HFFc6 (cell line): Measurements from ENCODE around the gene RARRES2. TPM values are rescaled to one million over a fixed set of nuclear protein-coding genes. Genes with fewer than 3 reads are reported as not detected.

ENCODE experiments used
- DNase-seq: peaks from one replicate; pipeline ENCODE4 v3.0.0-alpha.2; 2018
- H3K27ac Mint-ChIP-seq: 2 replicates; pipeline ENCODE4 v1.8.0; 2020; ENCODE audit warnings: mild to moderate bottlenecking, mixed read lengths
- H3K27me3 Mint-ChIP-seq: 2 replicates; pipeline ENCODE4 v1.8.0; 2021; ENCODE audit warnings: mild to moderate bottlenecking, moderate library complexity, mixed read lengths; ENCODE audit not compliant: insufficient read depth
- H3K36me3 Mint-ChIP-seq: 2 replicates; pipeline ENCODE4 v1.8.0; 2021; ENCODE audit warnings: low read depth, mixed read lengths
- H3K4me1 Mint-ChIP-seq: 2 replicates; pipeline ENCODE4 v1.8.0; 2020; ENCODE audit warnings: low read depth, mixed read lengths
- H3K4me3 Mint-ChIP-seq: 2 replicates; pipeline ENCODE4 v1.8.0; 2020; ENCODE audit warnings: mild to moderate bottlenecking, moderate library complexity, mixed read lengths
- H3K9me3 Mint-ChIP-seq: 2 replicates; pipeline ENCODE4 v1.8.0; 2020; ENCODE audit warnings: mild to moderate bottlenecking, mixed read lengths
- total RNA-seq, 6 experiments: library from RNA; stranded (reverse); fragmentation: NEBNext Ultra II Directional; extraction: Animal tissue kit (Norgen Biotek cat#: 25700); gene quantifications; 2 replicates in 1 of 6; 3 replicates in 5 of 6; pipeline ENCODE4 v1.2.3, GENCODE V29; 2021
- TF ChIP-seq, protein P1 (sequence below): fragments of 200-600 bp; sonication (generic); IDR thresholded peaks from 2 replicates; pipeline ENCODE4 v1.5.0; 2021; ENCODE audit warnings: antibody characterized with exemption, mild to moderate bottlenecking

RARRES2 gene
- total RNA-seq, 6 experiments from 2014 or later = 0.28 to 0.39 TPM; not detected in 4

DNA sequence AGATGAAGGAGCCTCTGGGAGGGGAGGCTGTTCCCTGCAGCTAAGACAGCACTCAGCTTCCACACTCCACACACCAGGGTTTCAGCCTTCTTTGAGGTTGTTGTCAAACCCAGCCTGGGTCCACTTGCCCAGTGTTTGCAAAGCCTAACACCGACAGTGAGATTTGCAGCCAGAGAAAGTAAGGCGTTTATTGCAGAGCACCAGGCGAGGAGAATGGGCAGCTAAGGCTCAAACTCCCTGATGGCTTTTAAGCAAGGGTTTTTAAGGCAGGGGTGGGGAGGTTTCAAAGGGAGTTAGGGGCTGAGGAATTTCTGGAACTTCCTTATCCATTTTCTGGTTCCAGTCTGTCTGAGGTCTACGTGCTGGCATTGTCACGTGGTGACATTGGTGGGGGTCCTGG lies 33.0 kb upstream of the RARRES2 start:
- H3K27me3 Mint-ChIP-seq = peaks cover 6% of the 10 kb centered on the region
- DNase-seq = no peak
- H3K4me1 Mint-ChIP-seq = peaks cover 36% of the 10 kb centered on the region
- TF ChIP-seq, protein P1, sequence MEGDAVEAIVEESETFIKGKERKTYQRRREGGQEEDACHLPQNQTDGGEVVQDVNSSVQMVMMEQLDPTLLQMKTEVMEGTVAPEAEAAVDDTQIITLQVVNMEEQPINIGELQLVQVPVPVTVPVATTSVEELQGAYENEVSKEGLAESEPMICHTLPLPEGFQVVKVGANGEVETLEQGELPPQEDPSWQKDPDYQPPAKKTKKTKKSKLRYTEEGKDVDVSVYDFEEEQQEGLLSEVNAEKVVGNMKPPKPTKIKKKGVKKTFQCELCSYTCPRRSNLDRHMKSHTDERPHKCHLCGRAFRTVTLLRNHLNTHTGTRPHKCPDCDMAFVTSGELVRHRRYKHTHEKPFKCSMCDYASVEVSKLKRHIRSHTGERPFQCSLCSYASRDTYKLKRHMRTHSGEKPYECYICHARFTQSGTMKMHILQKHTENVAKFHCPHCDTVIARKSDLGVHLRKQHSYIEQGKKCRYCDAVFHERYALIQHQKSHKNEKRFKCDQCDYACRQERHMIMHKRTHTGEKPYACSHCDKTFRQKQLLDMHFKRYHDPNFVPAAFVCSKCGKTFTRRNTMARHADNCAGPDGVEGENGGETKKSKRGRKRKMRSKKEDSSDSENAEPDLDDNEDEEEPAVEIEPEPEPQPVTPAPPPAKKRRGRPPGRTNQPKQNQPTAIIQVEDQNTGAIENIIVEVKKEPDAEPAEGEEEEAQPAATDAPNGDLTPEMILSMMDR = no peak
- no peak overlapping the region for H3K4me3 Mint-ChIP-seq
- peaks cover 5% of the 10 kb centered on the region for H3K36me3 Mint-ChIP-seq
- no peaks in the 10 kb centered on the region for H3K9me3 Mint-ChIP-seq
- H3K27ac Mint-ChIP-seq = no peak overlapping the region

DNA sequence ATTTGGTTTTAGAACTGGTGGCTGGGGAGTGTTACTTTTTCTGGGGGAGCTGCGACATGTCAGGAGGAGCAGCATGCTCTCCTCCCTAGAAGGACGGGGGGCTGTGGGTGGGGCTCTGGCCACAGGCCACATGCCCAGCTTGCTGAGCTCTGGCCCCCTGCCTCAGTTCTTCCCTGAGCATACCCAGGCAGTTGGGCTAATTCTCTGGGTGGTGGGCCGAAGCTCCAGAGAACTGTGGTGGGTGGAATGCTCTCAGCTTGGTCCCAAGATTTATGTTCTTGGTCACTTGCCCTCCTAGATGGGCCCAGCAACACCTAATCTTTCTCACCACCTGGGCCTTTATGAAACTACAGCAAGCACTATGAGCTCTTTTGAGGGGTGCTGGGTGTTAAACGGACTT lies 32.6 kb upstream of the RARRES2 start:
- no peaks in the 10 kb centered on the region for H3K9me3 Mint-ChIP-seq
- H3K4me1 Mint-ChIP-seq = peaks cover 36% of the 10 kb centered on the region
- peaks cover 5% of the 10 kb centered on the region for H3K36me3 Mint-ChIP-seq
- no peak overlapping the region for H3K4me3 Mint-ChIP-seq
- no peak overlapping the region for H3K27ac Mint-ChIP-seq
- TF ChIP-seq, protein P1 = no peak
- H3K27me3 Mint-ChIP-seq = peaks cover 7% of the 10 kb centered on the region
- DNase-seq = no peak

DNA sequence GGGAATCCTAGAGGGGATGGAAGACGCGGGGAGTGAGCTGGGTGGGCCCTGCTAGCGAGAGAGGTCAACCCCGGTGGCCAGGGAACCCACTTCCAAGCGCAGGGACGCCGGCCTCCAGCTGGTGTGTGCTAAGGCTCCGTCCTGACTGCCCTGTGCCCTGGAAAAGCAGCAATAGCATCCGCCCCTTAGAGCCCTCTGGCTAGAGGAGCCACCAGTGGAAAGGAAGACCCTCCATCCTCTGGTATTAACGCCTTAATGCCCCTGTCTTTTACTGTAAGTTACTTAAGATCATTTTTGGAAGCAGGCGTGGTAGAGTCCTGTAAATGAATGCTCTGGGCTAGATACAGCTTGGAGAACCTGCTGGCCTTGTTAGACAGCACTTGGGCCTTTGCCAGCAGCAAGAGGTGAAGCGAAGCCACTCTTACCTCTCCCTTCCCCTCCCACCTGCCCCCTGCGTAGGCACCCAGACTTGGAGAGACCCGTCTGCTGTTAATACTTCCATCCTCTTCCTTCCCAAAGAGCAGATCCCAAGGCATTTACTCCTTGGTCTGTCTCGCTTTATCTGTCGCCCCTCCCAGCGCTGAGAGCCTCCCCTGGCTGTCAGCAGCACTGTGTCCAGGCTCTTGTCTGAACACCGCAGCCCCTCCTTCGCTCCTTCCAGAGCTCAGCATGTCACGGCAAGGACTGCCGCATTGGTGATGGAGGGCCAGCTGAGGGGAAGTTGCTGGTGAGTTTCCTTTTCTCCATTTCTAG lies 31.8 kb upstream of the RARRES2 start:
- H3K27me3 Mint-ChIP-seq = peaks cover 9% of the 10 kb centered on the region
- TF ChIP-seq, protein P1 = no peak
- H3K9me3 Mint-ChIP-seq = no peaks in the 10 kb centered on the region
- H3K4me3 Mint-ChIP-seq = no peak overlapping the region
- no peak overlapping the region for H3K27ac Mint-ChIP-seq
- H3K36me3 Mint-ChIP-seq = peaks cover 5% of the 10 kb centered on the region
- DNase-seq = no peak
- H3K4me1 Mint-ChIP-seq = peaks cover 33% of the 10 kb centered on the region

DNA sequence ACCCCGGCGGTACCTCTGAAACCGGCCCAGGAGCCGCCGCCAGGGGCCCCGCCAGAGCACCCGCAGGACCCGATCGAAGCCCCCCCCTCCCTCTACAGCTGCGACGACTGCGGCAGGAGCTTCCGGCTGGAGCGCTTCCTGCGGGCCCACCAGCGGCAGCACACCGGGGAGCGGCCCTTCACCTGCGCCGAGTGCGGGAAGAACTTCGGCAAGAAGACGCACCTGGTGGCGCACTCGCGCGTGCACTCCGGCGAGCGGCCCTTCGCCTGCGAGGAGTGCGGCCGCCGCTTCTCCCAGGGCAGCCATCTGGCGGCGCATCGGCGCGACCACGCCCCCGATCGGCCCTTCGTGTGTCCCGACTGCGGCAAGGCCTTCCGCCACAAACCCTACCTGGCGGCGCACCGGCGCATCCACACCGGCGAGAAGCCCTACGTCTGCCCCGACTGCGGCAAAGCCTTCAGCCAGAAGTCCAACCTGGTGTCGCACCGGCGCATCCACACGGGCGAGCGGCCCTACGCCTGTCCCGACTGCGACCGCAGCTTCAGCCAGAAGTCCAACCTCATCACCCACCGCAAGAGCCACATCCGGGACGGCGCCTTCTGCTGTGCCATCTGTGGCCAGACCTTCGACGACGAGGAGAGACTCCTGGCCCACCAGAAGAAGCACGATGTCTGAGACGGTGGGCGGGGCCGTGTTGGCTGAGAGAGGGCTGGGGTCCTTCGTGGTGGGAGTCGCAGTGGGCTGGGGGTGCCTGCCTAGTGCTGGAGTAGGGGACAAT lies 31.0 kb upstream of the RARRES2 start:
- Mint-ChIP-seq H3K4me3 (no peak overlapping the region), H3K27me3 (peaks cover 9% of the 10 kb centered on the region), H3K9me3 (no peaks in the 10 kb centered on the region), H3K36me3 (peaks cover 5% of the 10 kb centered on the region), H3K27ac (no peak overlapping the region), H3K4me1 (peaks cover 25% of the 10 kb centered on the region)
- TF ChIP-seq, protein P1 = no peak
- no peak for DNase-seq

DNA sequence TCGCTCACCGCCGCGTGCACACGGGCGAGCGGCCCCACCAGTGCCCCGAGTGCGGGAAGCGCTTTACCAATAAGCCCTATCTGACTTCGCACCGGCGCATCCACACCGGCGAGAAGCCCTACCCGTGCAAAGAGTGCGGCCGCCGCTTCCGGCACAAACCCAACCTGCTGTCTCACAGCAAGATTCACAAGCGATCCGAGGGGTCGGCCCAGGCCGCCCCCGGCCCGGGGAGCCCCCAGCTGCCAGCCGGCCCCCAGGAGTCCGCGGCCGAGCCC lies 30.5 kb upstream of the RARRES2 start:
- peaks cover 24% of the 10 kb centered on the region for H3K4me1 Mint-ChIP-seq

More for the DNA sequence above, 30.5 kb upstream of the RARRES2 start:
- peaks cover 9% of the 10 kb centered on the region for H3K27me3 Mint-ChIP-seq
- TF ChIP-seq, protein P1 = no peak
- DNase-seq = no peak
- no peak overlapping the region for H3K27ac Mint-ChIP-seq
- H3K36me3 Mint-ChIP-seq = peaks cover 5% of the 10 kb centered on the region
- no peak overlapping the region for H3K4me3 Mint-ChIP-seq
- no peaks in the 10 kb centered on the region for H3K9me3 Mint-ChIP-seq
